ENCODE data around the gene ATRN.

DNA sequence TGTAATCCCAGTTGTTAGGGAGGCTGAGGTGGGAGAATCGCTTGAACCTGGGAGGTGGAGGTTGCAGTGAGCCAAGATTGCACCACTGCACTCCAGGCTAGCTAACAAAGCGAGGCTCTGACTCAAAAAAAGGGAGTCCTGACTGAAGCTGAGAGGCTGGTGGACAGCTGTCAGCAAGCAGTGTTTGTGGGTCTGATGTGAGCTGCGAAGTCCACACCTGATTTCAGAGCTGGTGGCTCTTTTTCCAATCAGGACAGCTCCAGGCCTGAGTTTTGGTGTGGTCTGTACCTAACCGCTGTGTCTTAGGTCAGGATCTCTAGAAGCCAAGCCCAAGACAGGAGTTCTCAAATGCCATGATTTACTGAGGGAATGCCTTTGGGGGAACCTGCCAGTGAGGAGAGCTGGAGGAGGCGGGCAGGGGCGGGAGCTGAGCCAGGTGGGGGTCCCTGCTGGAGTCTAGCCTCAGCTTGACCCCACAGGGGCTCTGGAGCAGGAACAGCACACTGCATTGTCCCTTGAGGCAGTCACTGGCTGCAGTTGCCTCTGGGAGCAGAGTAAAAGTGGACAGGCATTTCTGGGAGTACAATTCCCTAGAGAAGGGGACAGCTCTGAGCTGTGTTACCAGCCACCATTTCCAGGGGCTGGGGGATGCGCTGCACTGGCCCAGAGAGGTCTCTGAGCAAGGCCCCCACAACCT lies 187.3 kb downstream of the ATRN start:
- TF ChIP-seq CTCF (IDR thresholded peaks at IDR 0.05; ENCODE audit: poor library complexity) (no peak), EZH2 (IDR thresholded peaks at IDR 0.05; ENCODE audit: borderline replicate concordance) (no peak), EZH2phosphoT487 (IDR thresholded peaks at IDR 0.05; ENCODE audit: low read depth, severe bottlenecking, unreplicated experiment) (no peak)

All from hepatocyte (in vitro differentiated cells).